Epithelial cell of proximal tubule (primary cell): ENCODE results near the gene JAM2. TPM values are rescaled to one million over a fixed set of nuclear protein-coding genes. Genes with fewer than 3 reads are reported as not detected.
"Not testable (repeated sequence)": the region's sequence is repeated elsewhere in the genome, so short reads cannot be mapped to it uniquely, and the experiment has no call there.

Experiments
- DNase-seq: peaks from one replicate; pipeline ENCODE4 v3.0.0-alpha.2; 2011; ENCODE audit warnings: low read depth
- H3K4me3 ChIP-seq: 2 replicates; pipeline ENCODE4 v1.5.1; 2011; ENCODE audit warnings: low read depth, mild to moderate bottlenecking, low read length
- total RNA-seq: library from RNA; depleted of rRNA; stranded (reverse); fragments of >200 nt; gene quantifications from 2 replicates; pipeline ENCODE4 v1.2.3, GENCODE V29; 2015
- TF ChIP-seq, protein P1 (sequence below): conservative IDR thresholded peaks from 2 replicates; pipeline ENCODE4 v1.5.1; 2012; ENCODE audit warnings: low read depth, mild to moderate bottlenecking, low read length

Gene JAM2
- total RNA-seq, 1 donor from 2014 or later = 0.12 TPM

DNA sequence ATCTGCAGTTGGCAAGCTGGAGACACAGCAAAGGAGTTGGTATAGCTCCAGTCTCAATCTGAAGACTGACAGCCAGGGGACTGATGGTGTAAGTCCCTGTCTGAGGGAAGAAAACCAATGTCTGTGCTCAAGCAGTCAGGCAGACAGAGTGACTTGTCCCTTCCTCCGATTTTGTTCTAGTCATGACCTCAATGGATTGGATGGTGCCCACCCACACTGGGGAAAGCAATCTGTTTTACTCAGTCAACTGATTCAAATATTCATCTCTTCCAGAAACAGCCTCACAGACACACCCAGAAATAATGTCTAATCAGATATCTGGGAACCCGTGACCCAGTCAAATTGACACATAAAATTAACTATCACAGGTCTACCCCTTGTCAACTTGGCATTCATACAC is 19.9 kb upstream of the JAM2 start:
- DNase-seq = no peak
- TF ChIP-seq, protein P1, sequence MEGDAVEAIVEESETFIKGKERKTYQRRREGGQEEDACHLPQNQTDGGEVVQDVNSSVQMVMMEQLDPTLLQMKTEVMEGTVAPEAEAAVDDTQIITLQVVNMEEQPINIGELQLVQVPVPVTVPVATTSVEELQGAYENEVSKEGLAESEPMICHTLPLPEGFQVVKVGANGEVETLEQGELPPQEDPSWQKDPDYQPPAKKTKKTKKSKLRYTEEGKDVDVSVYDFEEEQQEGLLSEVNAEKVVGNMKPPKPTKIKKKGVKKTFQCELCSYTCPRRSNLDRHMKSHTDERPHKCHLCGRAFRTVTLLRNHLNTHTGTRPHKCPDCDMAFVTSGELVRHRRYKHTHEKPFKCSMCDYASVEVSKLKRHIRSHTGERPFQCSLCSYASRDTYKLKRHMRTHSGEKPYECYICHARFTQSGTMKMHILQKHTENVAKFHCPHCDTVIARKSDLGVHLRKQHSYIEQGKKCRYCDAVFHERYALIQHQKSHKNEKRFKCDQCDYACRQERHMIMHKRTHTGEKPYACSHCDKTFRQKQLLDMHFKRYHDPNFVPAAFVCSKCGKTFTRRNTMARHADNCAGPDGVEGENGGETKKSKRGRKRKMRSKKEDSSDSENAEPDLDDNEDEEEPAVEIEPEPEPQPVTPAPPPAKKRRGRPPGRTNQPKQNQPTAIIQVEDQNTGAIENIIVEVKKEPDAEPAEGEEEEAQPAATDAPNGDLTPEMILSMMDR = no peak
- no peak overlapping the region for H3K4me3 ChIP-seq

GRCh38 chr21:25624511-25624910 is 14.5 kb upstream of the JAM2 start:
- TF ChIP-seq, protein P1 = no peak
- DNase-seq = no peak
- H3K4me3 ChIP-seq = no peak overlapping the region

DNA sequence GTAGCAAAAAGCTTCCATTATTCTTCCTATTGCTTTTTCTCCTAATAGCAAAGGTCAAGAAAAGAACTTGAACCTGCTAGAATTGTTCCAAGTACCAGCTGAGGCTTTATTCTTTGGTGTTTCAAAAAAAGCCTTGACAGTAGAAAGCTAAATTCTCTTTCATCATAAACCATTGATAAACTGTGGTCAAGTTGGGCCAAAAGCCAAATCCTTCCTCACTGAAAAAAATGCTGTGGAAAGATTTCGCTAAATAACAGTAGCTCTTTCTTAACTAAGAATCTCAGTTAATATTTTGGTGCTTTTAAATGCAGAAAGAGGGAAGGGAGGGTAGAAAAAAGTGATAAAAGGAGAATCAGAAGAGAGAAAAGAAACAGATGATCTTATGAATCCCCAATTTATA is 14.0 kb upstream of the JAM2 start:
- TF ChIP-seq, protein P1 = no peak
- no peak for DNase-seq
- H3K4me3 ChIP-seq = no peak overlapping the region

DNA sequence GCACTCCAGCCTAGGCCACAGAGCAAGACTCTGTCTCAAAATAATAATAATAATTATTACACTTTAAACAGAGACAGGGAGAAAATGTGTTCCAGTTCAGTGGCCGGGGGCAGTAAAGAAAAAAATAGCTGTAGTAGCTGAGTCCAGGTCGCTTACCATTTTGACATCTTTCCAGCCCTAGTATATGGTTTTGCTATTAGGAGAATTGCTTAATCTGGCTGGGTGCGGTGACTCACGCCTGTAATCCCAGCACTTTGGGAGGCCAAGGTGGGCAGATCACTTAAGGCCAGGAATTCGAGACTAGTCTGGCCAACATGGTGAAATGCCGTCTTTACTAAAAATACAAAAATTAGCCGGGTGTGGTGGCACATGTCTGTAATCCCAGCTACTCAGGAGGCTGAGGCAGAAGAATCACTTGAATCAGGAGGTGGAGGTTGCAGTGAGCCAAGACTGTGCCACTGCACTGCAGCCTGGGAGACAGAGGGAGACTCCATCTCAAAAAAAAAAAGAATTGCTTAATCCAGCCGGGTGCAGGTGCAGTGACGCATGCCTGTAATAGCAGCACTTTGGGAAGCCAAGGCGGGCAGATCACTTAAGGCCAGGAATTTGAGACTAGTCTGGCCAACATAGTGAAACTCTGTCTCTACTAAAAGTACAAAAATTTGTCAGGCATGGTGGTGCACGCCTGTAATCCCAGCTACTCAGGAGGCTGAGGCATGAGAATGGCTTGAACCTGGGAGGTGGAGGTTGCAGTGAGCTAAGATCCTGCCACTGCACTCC is 13.1 kb upstream of the JAM2 start:
- not testable (repeated sequence) for DNase-seq, H3K4me3 ChIP-seq

GRCh38 chr21:25626757-25627156 is 12.3 kb upstream of the JAM2 start:
- no peak overlapping the region for H3K4me3 ChIP-seq
- DNase-seq = no peak
- TF ChIP-seq, protein P1 = no peak

DNA sequence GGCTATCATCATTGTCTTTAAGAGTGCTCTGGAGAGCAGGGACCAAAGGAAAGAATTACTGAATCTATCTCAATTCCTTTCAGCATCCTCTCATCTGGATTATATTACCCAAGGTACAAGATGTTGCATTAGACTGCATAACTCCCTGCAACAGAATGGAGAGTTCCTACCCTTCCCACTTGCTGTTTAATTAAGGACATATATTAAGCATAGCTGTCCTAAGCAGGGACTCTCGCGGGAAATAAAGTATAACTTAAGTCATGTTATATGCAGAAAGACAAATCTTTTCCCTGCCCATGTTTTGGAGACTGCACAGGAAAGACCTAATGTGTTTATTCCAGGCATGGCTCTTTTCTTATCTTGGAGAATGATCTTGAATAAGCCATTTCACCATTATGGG is 6.8 kb upstream of the JAM2 start:
- no peak overlapping the region for H3K4me3 ChIP-seq
- TF ChIP-seq, protein P1 = no peak
- no peak for DNase-seq

DNA sequence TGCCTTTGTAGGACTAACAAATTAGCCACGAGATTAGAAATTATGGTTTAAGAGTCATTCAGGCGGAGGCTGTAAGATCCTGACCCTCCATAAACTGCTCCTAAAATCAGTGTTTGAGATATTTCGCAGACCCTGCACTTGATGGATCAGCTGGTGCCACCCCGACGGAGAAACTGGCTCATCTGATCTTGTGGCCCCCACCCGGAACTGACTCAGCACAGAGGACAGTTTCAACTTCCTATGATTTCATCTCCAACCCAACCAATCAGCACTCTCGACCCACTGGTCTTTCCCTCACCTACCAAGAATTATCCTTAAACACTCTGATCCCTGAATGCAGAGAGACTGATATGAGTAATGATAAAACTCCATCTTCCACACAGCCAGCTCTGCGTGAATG is 3.7 kb upstream of the JAM2 start:
- TF ChIP-seq, protein P1 = no peak
- no peak overlapping the region for H3K4me3 ChIP-seq
- DNase-seq = no peak
